ENCODE results near the gene PEX11B. TPM values are rescaled to one million over a fixed set of nuclear protein-coding genes. Genes with fewer than 3 reads are reported as not detected.

PEX11B gene
- total RNA-seq, 1 donor from 2014 or later: 24.6 TPM

DNA sequence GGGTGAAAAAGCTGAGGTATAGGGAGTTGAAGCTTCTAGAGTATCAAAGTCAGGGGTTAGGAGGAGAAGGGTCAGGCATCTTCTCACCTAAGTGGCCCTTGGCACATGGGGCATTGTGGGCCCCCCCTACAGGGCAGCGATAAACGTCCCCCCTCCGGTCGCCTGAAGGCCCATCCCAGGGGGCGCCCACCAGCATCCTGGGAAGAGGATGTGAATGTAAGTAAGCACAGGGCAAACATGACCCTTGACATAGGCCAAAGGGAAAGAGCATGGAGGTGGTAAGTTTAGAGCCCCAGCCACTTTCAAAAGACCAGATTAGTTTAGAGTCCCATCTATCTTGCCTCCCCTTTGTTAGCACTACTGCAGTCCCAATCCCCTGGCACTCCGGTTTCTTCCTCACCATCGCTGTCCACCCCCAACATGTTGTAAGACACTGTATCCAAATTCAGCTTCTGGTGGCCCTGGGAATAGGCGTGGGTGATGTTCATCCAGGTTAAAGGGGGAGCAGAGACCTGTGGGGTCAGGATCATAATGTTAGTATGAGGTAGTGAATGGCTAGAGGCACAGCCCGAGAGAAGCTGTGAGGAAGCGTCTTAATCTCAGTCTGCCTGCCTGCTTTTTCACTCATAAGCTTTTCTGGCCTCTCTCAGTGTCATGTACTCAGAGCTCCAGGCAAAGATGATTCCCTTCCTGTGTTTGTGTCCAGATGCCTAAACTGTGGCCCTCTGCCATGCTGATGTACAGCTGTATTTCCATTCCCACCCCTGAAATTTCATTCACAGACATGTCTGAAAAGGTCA is 11.4 kb downstream of the PEX11B start:
- DNase-seq: no peak

DNA sequence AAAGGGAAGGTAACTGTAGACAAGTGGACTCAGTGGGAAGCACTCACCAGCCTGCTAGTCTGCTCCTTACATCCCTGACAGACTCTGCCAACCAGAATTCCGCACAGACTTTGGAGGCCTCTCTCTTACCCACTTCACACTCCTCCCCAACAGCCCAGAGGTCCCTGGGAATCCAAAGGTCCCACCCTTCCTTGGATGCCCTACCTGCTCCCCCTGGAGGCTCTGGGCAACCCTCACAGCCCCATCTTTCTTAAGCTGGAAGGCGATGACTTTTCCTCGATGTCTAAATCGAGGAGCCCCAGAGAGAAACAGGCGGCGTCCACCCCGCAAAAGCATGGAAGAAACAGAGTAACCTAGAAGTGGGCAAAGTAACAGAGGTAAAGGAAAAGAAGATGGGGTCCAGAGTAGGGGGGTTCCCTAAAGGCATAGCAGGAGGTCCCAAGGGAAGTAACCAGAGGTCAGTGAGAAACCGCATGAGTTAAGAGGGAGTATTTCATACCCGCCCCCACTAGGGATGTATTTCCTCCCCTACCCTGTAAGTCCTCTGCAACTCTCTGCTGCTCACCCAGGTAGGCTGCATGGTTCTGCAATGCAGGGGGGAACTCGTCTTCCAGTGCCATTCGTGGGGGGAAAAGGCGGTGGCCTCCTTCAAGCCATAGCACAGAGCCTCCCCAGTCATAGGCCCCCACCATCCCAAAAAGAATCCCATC is 17.1 kb downstream of the PEX11B start:
- DNase-seq: no peak

DNA sequence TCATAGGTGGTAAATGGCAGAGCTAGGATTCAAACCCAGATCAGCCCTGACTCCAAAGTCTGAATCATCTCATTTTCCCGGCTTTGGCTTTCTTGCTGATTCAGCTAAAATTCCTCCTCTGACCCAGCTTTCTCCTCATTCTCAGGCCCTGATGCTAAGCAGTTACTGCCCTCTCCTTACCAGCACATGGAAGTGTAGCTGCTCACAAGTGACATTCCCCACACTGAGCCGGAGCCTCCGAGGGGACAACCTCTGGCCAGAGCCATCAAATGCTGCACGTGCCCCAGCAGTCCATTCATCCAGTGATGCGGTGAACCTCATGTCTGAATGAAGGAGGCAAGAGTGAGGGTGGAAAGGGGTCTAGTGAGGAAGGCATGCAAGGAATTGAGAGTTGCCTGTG is 19.8 kb downstream of the PEX11B start:
- no peak for DNase-seq

DNA sequence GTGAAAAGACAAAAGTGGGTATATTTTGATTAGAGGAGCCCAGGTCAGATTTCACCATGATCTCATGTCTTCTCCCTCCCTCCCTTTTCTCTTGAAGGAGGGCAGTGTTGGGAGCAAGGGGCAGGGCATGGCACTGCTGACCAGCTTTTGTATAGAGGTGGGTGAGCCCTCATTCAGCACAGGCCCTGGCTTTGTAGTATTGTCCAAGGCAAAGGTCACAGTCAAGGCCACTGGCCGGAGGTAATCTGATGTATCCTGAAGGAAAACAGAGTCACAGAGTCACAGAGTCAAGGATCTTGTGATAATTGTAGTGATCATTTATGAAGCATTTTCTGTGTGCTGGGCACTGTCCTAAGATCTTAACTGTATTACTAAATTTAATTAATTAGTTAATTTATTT is 20.5 kb downstream of the PEX11B start:
- DNase-seq: no peak

DNA sequence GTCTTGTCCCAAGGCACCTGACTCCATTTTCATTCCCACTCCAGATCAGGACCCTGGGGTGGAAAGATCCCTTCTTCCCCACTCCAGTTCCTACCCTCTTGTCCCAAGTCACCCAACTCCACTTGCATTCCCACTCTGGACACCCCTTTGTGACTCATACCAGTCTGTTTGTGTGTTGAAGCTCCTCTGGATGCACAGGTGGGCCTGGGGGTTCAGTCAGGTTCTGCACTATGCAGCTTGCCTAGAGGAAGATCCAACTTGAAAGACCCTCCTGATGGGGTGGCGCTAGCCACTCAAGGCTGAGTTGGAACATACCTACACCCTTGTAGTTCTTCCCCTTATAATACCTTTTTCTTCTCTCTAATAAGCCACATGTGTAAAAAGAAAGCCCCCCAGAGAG is 23.0 kb downstream of the PEX11B start:
- no peak for DNase-seq

DNA sequence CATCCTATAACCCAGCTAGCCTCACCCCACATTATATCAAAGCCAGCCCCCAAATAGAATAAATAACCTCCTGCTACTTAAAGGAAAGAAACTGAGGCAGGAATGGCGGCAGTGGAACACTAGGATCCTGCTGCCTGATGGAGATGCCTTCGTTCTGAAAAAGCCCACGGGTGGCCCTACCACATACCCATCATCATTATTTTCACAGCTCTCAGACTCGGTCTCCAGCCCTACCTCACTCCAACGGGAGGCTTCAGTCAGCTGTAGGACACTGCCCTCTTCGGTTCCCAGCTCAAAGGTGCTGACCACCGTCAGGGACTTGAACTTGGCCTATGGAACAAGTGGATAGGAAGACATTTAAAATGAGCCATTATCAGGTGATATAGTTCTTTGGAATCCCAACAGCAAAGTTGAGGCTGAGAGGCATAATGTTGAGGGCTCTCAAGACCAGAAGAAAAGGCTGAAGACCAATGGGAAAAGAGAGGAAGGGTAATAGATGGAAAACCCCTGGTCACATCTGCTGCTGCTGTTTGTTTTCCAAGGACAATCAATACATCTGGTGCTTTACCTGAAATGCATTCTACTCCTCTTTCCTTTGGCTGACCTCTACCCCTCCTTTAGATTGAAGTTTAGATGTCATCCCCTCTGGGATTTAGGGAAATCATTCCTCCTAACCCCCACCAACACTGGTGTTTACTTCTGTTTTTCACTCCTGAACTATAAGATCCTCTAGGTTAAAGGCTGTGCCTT is 25.0 kb downstream of the PEX11B start:
- DNase-seq: no peak

DNA sequence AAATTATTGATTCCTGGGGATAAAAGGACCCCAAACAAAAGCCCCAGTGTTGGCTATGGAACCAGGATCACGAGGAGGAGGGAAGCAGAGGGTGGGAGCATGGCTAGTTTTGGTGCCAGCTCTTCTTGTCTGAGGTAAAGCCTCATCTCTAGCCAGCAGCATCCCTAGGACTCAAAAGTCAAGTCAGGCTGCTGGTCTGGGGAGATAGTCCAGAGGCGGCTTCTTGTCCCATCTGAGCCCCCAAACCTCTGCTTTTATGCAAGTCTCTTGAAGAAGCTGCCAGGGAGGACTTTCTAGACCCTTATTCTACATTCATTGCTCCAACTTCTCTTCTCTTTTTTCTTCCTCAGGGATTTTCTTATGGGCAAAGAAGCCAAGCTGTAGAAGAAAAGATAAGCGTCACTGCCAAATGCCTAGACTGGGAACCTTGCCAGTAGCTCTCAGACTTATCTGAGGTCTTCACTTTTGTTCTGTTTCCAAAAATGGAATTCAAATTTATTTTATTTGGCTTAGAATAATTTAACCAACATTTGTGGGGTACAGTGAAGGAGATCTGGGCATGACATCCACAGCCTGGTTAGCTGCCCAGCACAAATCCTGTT is 25.9 kb downstream of the PEX11B start:
- peak; percentile 56 for DNase-seq

DNA sequence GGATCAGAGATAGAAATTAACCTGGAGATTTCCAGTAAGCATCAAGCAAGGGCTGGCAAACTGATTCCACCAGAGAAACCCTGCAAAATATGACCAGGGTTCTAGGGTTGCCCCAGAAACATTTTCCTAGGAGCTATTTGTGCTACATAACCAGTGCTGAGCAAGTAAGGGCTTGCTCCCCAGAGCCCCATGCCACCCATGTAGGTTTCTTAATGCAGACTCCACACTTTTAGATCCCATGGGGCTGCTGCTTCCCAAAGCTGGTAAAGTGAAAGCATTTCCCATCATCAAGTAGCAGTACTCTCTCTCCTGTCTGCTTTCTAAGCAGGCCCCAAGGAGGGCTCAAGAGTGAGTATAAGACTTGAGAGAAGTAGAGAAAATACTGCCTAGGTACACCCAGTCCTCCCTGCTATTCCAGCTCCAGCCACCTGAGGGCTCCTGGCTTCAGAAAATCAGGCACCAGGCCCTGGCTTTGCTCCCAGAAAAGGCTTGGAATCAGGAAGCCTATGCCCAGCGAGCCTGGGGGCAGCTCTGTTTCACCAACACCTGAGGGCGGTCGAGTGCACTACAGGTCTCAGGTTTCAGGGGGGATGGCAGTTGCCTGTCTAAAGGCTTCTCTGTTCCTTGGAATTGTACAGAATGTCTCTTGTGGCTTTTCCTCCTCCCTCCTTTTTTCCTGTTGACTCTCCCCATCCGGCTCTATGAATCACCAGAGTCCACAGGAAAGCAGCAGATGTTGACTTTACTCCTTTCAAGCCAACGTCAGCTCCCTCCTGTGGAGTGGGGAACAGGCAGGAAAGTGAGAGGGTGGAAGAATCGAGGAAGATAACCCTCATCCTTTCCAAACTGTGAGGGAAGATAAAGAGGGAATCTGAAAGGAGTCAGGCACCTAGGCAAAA is 26.7 kb downstream of the PEX11B start:
- DNase-seq: peak; percentile 98

DNA sequence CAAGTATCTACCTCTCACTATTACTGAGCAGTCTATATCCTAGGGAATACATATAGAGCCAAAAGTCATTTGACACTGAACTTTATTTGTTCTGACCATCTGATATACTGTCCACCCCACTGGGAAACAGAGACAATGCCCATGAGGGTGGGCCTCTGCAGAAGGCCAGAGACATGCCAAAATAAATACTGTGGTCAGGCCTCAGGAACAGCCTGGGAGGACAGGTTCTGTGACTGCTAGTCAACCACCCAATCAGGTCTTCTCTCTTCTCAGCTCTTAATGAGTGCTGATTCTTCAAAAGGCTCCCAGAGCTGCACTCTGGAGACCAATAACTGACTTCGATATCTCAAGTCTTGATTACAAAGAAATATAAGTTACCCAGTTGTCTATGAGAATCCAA is 27.4 kb downstream of the PEX11B start:
- DNase-seq: peak; percentile 12

DNA sequence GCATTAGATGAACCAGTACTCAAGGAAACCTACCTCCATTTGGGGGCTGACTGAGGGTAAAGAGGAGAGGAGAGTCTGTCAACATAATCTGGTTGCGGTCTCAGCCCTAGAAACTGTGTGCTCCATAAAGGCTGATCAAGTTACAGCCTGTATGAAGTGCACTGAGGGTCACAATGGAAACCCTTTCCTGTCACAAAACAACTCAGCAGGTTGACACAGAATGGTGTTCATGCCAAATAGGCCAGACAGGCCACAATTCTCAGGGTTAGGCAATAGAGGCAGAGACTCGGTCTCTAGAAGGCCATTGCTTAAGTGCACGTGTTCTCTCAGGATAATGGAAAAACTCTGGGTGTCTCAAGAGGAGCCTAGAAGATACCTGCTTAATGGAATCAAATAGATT is 28.8 kb downstream of the PEX11B start:
- DNase-seq: no peak

DNA sequence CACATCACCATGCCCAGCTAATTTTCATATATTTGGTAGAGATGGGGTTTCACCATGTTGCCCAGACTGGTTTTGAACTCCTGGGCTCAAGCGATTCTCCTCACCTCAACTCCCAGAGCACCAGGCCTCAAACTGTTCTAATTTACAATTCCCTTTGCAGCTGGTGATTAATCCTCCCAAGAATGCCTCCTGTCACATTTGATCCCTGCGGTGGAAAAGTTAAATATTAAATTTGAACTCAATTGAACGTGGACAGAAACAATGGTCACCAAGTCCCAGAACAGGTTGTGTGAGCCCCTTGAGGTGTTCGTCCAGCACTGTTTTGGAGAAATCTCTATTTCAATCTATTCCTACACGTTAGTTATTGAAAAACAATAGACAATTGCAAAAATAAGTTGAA is 30.9 kb downstream of the PEX11B start:
- no peak for DNase-seq

DNA sequence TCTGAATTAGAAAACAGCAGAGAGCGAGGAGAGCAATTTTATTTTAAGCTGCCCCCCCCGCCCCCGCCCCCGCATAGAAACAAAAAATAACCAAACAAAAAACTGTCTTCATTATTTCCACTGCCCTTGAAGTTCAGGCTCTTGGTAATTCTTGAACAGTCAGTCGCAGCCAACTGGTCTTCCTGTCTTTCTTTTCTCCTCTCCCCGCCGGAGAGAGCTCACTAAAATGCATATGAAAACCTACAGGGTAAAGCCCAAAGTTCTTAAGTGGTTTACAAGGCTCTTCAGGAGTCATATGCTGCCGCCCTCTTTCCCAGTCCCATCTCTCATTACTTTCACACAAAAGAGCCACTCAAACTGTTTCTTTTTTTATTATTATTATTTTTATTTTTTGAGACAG is 31.7 kb downstream of the PEX11B start:
- no peak for DNase-seq

DNA sequence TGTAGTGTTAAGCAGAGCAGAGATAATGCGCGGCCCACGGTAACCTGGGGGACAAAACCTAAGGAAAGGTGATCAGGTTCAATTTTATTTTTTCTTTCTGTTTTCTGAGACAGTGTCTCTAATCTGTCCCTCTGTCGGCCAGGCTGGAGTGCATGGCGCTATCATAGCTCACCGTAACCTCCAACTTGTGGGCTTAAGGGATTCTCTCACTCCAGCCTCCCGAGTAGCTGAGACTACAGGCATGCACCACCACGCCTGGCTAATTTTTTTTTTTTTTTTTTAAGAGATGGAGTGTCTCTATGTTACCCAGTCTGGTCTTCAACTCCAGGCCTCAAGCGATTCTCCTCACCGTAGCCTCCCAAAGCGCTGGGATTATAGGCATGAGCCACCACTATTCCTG is 32.1 kb downstream of the PEX11B start:
- no peak for DNase-seq

DNA sequence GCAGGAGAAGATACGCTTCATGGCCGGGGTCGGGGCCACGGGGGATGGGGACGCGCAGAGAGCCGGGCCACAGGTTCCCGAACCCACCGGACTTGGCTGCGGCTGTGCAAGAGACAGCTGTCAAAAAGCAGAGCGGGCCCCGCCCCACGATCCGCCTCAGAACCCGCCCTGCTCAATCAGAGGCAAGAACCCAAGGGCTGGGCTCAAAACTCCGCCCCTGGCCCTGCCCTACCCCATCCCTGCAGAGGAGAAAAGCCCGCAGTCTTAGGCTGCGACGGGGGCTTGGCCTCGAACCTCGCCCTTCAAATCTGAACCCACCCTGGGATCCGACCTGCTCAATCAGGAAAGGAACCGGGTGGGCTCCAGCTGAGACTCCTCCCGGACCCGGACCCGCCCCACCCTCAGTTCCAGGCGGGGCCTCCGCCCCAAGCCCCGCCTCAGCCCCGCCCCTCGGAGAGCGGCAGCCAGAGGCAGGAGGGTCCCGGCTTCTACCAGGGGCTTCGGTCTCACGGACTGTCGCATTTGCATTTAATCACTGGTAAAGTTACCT is 32.7 kb downstream of the PEX11B start, which contains the start of gene ANKRD35:
TSS of gene ANKRD35 (minus strand) at position 129 of the 550 bp plus-strand sequence. CDS start at position 21, 108 bp downstream.
- peak; percentile 88 for DNase-seq

DNA sequence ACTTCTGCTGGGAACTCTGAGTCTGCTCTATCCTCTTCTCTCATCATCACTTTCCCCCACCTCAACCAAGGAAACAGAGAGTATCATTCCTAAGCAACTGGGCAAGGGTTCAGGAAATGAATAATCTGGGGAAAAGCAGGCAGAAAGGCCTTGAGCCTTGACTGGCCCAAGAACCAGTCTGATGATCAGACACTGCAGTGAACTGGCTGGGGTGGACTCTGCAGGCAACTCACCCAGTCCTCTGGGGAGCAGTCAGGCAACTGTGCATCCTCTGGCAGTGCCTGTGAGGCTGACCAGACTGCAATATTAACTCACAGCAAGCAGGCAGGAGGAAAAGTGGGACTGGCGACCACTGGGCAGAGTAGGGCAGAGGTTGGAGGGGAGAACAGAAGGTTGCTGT is 33.8 kb downstream of the PEX11B start:
- no peak for DNase-seq

DNA sequence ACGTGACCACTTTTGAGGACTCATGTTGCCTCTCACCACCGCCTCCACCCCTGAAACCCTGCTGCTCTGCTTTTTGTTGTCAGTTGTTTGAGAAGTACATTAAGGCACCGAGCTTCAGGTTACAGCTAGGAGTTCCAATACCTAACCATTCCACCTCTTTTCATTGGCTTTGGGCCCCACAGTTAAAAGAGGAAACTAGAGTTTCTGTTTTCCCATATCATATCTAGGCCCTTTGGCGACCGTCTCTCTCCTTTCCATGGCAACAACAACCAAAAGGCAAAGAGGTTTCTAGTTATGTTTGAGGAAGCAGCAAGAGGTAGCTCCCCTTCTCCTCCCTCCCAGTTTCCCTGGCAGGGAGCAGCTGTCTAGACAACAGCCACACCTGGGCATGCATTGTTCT is 38.7 kb downstream of the PEX11B start:
- no peak for DNase-seq

DNA sequence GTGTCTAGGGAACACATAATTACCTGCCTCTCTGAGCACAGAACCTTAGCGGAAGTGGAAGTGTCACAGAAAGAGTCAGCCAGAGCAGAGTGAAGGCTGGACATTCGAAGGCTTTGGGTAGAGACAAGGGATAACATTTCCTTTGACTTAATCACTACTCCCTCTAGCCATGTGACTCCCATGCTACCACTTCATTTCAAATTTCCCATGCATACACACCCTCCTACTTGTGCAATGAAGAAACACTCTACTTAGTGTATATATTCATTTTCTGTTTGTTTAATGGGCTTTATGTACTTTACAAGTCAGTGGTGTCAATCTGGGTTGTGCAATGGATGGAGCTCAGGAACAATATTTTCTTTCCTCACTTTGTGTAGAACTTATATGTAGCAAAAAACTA is 39.8 kb downstream of the PEX11B start:
- DNase-seq: no peak

DNA sequence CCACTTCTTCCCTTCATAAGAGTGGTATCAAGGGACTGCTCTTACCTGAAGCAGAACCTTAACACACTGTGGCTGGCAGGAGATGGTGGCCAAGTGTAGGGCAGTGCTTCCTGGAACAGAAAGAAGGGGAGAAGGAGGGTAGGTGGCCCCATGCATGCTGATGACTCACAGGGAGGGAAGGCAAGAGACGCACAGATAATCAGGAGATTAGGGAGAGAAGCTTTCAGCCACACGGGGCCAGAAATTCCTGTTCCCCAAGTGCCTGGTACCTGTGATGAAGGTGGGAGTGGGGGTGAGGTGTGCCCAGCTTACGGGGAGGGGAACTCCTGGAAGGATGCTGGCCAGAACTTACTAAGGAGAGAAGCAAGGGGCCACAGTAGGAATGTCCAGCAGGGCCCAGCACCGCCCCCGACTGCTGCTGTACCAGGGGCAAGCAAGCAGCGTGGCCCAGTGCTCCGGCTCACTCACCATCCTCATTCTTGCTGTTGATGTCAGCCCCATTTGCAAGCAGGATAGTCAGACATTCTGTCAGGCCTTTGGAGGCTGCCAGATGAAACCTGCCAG is 40.5 kb downstream of the PEX11B start:
- no peak for DNase-seq

DNA sequence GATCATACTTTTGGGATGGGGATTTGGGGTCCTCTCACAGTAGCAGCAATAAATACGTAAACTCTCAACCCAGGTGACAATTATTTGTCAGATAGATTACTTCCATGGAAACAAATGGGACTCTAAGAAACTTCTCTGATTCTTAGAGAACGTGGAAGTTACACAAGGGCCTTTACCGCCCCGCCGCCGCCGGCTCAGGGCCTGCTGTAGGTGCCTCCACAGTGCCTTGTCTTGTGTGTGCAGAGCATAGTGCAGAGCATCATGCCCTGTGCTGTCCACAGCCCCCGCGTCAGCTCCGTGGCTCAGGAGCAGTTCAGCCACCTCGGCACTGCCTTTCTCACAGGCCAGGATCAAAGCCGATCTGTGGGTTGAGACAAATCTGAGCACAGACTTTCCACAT is 43.9 kb downstream of the PEX11B start:
- no peak for DNase-seq

DNA sequence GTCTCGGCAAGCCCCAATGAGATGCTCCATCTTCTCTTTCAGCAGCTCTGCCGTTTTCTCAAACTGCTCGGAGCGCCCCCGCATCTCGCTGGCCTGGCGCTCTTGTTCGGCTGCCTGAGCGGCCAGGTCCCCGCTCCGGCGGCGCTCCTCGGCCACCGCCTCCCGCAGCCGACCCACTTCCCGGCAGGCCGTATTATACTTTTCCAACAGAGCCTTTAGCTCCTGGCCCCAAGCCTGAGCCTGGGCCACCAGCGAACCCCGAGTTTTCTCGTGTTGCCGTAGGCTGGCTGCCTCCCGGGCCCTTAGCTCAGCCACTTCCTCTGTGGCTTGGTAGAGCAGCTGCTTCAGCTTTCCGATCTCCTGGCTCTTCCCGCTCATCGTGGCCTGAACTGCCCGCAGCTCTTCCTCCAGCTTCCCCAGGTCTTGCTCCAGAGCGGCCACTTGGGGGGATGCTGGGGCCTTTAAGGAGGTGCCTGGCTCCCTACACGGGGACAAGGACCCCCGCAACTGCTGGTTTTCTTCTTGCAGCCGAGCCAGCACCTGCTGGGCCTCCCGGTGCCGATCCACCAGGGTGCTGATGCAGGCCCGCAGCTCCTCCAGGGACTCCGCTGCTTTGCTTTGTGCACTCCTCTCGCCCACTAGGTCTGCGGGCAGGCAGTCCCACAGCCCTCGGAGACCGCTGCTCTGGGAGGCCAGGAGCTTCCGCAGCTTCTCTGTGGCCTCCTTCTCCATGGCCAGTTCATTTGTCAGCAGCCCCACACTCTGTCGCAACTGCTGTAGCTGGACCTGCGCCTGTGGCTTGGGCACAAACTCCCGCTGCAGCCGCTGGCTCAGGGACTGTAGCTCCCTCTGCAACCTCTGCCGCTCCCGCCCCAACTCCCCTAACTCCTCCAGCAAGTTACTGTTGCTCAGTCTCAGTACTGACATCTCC is 46.3 kb downstream of the PEX11B start:
- DNase-seq: peak; percentile 64
